Activated T-helper 1 cell treated with Interleukin-2 at 50 U/mL for 16 hours (primary cell): Measurements from ENCODE around the gene KDM4C.
"Not testable (repeated sequence)": the region's sequence is repeated elsewhere in the genome, so short reads cannot be mapped to it uniquely, and the experiment has no call there.

Source experiments
- DNase-seq: peaks from one replicate; pipeline ENCODE4 v3.0.0-alpha.2; 2020; ENCODE audit warnings: low read depth

KDM4C gene

DNA sequence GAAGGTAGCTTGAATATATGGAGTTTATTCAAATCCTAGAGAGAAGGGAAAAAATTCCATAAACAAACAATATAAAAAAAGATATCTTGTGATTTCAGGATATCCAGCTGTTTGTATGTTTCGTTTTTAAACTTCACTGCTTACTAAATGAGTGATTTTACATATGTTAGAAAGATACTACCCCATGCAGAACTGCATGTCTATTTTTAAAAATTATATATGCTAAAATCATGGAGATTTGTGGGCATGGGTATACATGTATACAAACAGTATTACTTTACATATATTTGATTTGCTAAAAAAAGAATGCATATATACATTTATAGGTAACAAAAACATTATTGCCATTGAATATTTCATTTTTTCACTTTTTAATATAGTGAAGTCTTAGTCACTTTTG is 178.3 kb downstream of the KDM4C start:
- no peak for DNase-seq

GRCh38 chr9:6937209-6937608 is 179.4 kb downstream of the KDM4C start:
- no peak for DNase-seq

DNA sequence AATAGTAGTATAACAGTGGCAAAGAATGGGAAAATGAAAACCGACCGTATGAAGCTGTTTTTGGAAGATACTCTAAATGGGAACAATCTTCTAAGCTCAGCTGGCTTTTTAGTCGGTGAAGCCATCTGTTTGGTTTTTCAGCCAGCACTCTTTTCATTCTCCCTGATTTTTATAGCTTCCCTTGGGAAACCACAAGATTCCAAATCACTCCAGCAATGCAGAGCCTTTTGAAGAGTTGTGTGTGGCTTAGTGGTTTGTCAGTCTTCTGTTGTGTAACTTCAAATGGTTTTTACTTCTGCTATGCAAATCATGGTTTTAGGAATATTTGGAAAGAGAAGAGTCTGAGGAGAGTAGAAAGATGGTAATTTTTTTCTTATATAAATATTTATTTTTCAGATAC is 180.7 kb downstream of the KDM4C start:
- no peak for DNase-seq

DNA sequence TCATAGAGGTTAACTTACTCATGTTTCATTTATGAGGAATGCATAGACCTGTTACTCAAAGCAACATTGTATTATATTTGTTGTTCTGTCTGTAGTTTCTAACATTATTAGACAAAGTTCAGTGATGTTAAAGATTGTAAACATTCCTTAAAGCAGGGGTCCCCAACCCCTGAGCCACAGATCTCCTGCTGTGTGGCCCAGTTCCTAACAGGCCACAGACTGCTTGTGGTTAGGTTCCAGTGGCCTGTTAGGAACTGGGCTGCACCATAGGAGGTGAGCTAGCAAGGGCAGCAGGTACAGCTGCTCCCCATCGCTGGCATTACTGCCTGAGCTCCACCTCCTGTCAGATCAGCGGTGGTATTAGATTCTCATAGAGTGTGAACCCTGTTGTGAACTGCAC is 181.1 kb downstream of the KDM4C start:
- no peak for DNase-seq

DNA sequence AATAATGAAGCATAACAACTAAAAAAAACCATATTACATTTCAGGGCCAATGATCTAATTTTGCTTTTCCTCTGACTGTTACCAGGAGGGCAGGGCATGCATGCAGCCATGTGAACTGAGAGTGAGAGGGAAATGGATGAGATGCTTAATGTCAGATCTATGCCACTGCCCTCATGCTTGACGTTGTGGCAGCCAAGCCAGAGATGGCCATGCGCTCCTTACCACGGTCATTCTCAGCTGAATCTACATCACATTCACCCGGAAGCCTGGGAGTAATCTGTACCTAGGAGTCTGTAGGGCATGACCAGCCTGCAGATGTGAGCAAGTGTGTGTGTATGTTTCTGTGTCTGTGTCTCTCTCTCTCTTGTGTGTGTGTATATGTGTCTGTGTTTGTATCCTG is 183.7 kb downstream of the KDM4C start:
- DNase-seq: no peak

GRCh38 chr9:6942406-6942805 is 184.6 kb downstream of the KDM4C start:
- no peak for DNase-seq

DNA sequence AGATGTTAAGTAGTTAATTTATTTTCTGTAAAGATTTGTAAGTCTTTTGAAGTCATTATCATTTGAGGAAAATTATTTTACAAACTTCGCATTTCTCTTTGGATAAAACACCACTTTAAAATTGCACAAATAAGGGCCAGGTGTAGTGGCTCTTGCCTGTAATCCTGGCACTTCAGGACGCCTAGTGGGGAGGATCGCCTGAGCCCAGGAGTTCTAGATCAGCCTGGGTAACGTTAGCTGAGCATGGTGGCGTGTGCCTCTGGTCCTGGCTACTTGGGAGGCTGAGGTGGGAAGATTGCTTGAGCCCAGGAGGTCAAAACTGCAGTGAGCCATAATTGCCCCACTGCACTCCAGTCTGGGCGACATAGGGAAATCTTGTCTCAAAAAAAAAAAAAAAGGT is 185.5 kb downstream of the KDM4C start:
- no peak for DNase-seq

GRCh38 chr9:6944093-6944551 is 186.3 kb downstream of the KDM4C start:
- DNase-seq: no peak

DNA sequence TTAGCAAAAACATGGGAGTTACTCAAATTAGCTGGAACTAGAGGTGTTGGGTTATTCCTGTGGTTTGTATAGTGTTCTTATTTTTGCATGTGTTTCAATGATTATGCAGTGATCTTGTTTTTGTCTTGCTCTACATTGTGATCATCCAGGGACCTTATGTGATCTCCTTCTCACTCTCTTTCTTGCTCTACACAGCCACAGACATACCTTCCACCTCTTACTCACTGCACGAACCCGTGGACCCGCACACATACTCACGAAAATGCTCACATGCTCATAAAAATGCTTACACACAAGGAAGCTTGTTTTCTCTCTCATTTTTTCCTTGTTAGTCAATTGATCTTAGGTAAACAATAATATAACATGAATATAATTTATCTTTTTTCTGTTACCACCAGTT is 187.1 kb downstream of the KDM4C start:
- no peak for DNase-seq

GRCh38 chr9:6945816-6946215 is 188.0 kb downstream of the KDM4C start:
- DNase-seq: no peak

GRCh38 chr9:6946583-6947166 is 188.9 kb downstream of the KDM4C start:
- DNase-seq: no peak

GRCh38 chr9:6948921-6949320 is 191.1 kb downstream of the KDM4C start:
- DNase-seq: not testable (repeated sequence)

DNA sequence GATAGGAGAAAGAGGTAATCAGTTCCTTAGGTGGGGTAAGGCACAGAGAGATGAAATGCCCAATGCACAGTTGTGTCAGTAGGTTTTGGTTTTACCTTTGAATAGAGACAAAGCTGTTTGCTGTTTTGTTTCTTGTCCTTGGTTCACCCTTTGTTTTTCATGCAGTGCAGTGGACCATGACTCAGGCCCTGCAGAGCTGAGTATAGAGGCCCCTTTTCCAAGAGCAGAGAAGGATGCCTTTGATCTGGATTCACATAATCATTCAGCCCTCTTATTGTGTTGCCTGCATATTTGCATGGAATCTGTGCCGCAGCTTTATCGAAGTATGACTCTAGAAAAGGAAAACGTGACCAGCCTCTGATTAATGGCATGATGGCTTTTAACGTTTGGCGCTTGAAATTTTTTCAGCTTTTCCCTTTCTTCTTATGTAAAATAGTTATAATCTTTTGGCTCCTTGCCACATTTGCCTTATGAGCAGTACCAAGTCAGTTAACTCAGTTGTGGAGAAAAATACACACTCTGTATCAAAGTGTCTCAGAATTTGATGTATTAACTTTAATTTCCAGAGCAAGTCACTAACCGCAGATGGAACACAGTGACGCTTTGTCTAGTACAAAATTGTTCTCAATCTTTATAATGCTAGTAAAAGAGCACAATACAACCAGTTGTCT is 197.6 kb downstream of the KDM4C start:
- no peak for DNase-seq

DNA sequence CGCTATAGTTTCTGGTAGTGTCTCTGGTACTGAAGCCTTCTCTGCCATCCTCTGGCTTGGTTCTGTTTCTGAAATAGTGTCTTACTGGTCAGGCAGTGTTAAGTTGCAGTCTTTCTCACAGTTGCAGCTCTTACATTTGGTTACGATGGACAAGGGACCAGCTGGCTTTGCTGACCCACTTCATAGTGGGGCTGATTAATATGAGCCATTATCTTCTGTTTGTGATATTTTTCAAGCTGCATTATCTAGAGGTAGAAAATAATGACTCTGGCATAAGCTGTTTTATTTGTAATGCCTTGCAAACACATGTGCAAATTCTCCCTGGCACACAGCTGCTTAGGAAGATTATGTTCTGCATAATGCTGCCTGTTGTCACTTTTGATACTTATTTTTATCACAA is 199.1 kb downstream of the KDM4C start:
- no peak for DNase-seq

DNA sequence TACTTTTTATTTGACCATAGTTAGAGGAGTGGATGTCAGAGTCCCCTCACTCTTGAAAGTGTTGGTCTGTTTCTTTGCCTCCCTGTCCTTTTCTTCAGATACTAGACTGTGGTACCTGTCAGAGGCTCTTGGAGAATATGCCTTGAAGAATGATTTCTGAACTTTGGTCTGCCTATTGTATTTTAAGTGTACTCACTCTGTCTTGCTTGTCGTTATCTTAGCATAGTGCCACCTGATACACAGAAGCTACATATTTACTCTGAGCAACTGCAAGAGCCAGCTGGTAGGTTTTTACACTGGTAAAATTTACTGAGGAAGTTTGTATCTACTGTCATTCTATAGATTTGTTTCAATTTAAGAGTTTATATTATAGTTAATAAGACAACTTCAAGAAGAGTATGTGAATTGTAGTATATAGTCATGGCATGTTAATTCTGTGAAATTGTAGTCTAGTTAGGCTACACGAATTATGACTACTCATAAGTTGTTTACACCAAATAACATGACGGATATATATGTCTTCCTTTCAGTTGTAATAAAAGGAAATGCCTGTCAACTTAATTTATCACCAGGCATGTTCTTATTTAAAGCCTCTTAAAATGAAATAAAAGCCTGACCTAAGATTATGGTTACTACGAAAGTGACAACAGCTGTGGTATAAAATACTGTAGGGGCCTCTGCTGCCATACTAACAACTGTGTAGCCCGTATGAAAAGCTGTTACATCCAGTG is 201.7 kb downstream of the KDM4C start:
- DNase-seq: no peak

- no peak for DNase-seq
Measured at GRCh38 chr9:6960777-6961176, 203.0 kb downstream of the KDM4C start.

DNA sequence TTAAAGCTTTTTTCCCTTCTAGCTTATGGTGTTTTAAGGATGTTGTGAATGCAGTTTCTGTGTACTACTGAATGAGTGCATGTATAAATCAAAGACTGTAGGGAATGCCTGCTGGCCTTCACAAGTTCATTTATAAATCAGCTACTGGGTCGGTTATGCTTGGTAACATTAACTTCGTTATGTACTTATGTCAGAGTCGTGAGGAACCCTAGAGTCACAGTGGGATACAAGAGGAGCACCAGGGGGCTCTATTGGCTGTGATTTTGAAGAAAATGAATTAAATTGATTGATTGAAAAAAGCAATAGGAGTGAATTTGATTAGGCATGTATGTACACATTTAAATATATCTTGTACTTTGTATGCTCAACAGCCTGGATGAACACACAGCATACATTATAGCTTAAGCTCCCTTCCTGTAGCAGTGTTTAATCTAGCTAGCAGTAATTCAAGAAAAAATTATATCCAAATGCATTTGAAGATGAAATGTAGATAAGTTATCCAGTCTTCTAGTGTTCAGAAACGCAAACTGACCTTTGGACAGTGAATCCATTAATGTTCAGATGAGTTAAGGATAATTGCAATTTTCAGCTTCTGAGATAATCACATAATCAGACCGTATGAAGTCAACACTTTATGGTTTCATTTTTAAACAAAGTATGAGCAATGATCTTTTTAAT is 204.2 kb downstream of the KDM4C start:
- DNase-seq: no peak

- no peak for DNase-seq
Measured at GRCh38 chr9:6965566-6965965, 207.8 kb downstream of the KDM4C start.

GRCh38 chr9:6968271-6968670 is 210.5 kb downstream of the KDM4C start:
- DNase-seq: no peak

GRCh38 chr9:6969805-6970204 is 212.0 kb downstream of the KDM4C start:
- no peak for DNase-seq

GRCh38 chr9:6973089-6973488 is 215.3 kb downstream of the KDM4C start:
- no peak for DNase-seq

DNA sequence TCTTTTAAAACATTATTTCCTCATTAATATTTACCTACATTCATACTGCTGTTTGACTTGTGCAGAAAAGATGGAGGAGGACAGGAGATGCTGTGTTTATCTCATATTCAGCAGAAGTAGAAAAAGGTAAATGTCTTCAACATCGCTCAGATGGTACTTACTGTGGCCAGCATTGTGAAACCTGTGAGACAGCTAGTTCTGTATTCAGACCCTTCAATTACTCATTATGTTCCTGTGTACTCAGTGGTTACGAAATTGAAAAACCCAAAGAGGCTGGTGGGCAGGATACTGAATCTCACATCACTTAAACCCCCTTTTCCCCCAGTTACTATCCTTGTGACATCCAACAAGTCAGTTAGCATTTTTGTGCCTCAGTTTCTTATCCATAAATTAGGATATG is 216.0 kb downstream of the KDM4C start:
- no peak for DNase-seq

GRCh38 chr9:6975198-6975597 is 217.4 kb downstream of the KDM4C start:
- DNase-seq: no peak
